GM12878 (cell line): ENCODE data around the gene POU2AF1. TPM values are rescaled to one million over a fixed set of nuclear protein-coding genes. Genes with fewer than 3 reads are reported as not detected.
A peak's percentile ranks its signal among the peaks of the same experiment; 100 is the strongest.

Experiments
- ATAC-seq: fragments of 200-7000 bp; cut with Tn5 transposase; 3 replicates; pipeline ENCODE4 v1.9.1; 2020; ENCODE audit warnings: mild to moderate bottlenecking, moderate library complexity
- BruUV-seq: library from RNA; stranded (reverse); fragments of 400-500 nt; replicated peaks from 2 replicates; lab custom pipeline; 2021; lab: Mats Ljungman, UMichigan
- CTCF ChIA-PET: fragments of 300-600 bp; sonication (Branson Sonifier 250); formaldehyde crosslinking; extraction: SDS; loops from one replicate; lab custom pipeline; 2021; ENCODE audit warnings: inconsistent platforms; lab: Yijun Ruan, JAX
- POLR2A ChIA-PET: fragments of 350-600 bp; formaldehyde crosslinking; extraction: SDS; loops from one replicate; lab custom pipeline; 2021; ENCODE audit warnings: inconsistent platforms; lab: Charles Lee
- RAD21 ChIA-PET: fragments of 300-600 bp; sonication (Branson Sonifier 250); formaldehyde crosslinking; loops from one replicate; lab custom pipeline; 2023; ENCODE audit warnings: antibody characterized with exemption; ENCODE audit not compliant: unreplicated experiment; lab: Charles Lee
- SMC1A ChIA-PET: fragments of 300-600 bp; sonication (Branson Sonifier 250); formaldehyde crosslinking; loops from one replicate; lab custom pipeline; 2023; ENCODE audit not compliant: unreplicated experiment, uncharacterized antibody; lab: Charles Lee
- DNase-seq: peaks from one replicate; pipeline ENCODE4 v3.0.0-alpha.2; 2011; ENCODE audit warnings: low read depth, low spot score
- FAIRE-seq: peaks from 3 replicates; lab custom pipeline; 2011; peaks lifted over from hg19 to GRCh38; lab: Jason Lieb, UNC
- H2AFZ ChIP-seq: 2 replicates; pipeline ENCODE4 v1.6.0; 2011; ENCODE audit warnings: low read depth, low read length, control low read depth; ENCODE audit not compliant: control insufficient read depth
- H3K27ac ChIP-seq: 2 replicates; pipeline ENCODE4 v1.5.1; 2011; ENCODE audit warnings: control low read depth; ENCODE audit not compliant: control insufficient read depth, insufficient read depth
- H3K27me3 ChIP-seq, 2 experiments: replicated peaks in 1 of 2; 2 replicates each; pipeline versions ENCODE4 v1.6.0 to v1.6.1; 2011; ENCODE audit warnings: low read length in 1 of 2; ENCODE audit not compliant: control insufficient read depth in 2 of 2, insufficient read depth in 2 of 2
- H3K36me3 ChIP-seq, 2 experiments: 2 replicates each; pipeline ENCODE4 v1.5.1; 2011; ENCODE audit warnings: low read length in 1 of 2; ENCODE audit not compliant: control insufficient read depth in 2 of 2, insufficient read depth in 2 of 2
- H3K4me1 ChIP-seq: 2 replicates; pipeline ENCODE4 v1.6.1; 2011; ENCODE audit warnings: mild to moderate bottlenecking, low read length, moderate library complexity, mixed read lengths; ENCODE audit not compliant: control insufficient read depth, insufficient read depth
- H3K4me2 ChIP-seq: 2 replicates; pipeline ENCODE4 v1.6.0; 2011; ENCODE audit warnings: control low read depth; ENCODE audit not compliant: control insufficient read depth, insufficient read depth
- H3K4me3 ChIP-seq: fragments of 200-600 bp; sonication (generic); 2 replicates; pipeline ENCODE4 v1.5.1; 2016
- H3K79me2 ChIP-seq: 2 replicates; pipeline ENCODE4 v1.6.0; 2011; ENCODE audit warnings: low read length; ENCODE audit not compliant: control insufficient read depth, insufficient read depth
- H3K9ac ChIP-seq: 2 replicates; pipeline ENCODE4 v1.8.0; 2011; ENCODE audit warnings: low read length, control low read depth, mixed read lengths; ENCODE audit not compliant: control insufficient read depth, insufficient read depth
- H3K9me3 ChIP-seq: replicated peaks from 3 replicates; pipeline ENCODE4 v1.5.1; 2011; ENCODE audit warnings: mild to moderate bottlenecking, low read length; ENCODE audit not compliant: control insufficient read depth, insufficient read depth
- H4K20me1 ChIP-seq: 2 replicates; pipeline ENCODE4 v1.6.0; 2011; ENCODE audit not compliant: control insufficient read depth, insufficient read depth
- EED ChIP-seq: sonication (generic); IDR thresholded peaks from 2 replicates; pipeline ENCODE4 v1.6.1; 2016; ENCODE audit warnings: antibody characterized with exemption, low read depth
- ETV6 ChIP-seq, 2 experiments: fragments of 450-650 bp in 1 of 2; IDR thresholded peaks in 1 of 2; conservative IDR thresholded peaks in 1 of 2; 2 replicates each; pipeline ENCODE4 v1.6.1; 2014; ENCODE audit warnings: antibody characterized with exemption in 1 of 2, borderline replicate concordance in 1 of 2, low read depth in 1 of 2, mild to moderate bottlenecking in 1 of 2, moderate library complexity in 1 of 2
- FOXM1 ChIP-seq: IDR thresholded peaks from 2 replicates; pipeline ENCODE4 v1.6.1; 2012; ENCODE audit warnings: low read depth, mild to moderate bottlenecking, inconsistent platforms, low read length, moderate library complexity
- IKZF1 ChIP-seq: fragments of 450-650 bp; conservative IDR thresholded peaks from 2 replicates; pipeline ENCODE4 v1.6.1; 2017; ENCODE audit warnings: antibody characterized with exemption, mild to moderate bottlenecking
- JUNB ChIP-seq: IDR thresholded peaks from 2 replicates; pipeline ENCODE4 v1.6.1; 2016; ENCODE audit warnings: antibody characterized with exemption, mild to moderate bottlenecking
- NFYA ChIP-seq: IDR thresholded peaks from 2 replicates; pipeline ENCODE4 v1.6.1; 2011; ENCODE audit warnings: low read depth, mild to moderate bottlenecking, low read length, improper control_type of control experiment, borderline replicate concordance
- RUNX3 ChIP-seq: IDR thresholded peaks from 2 replicates; pipeline ENCODE4 v1.6.1; 2012; ENCODE audit warnings: low read length, inconsistent platforms
- TCF12 ChIP-seq: IDR thresholded peaks from 2 replicates; pipeline ENCODE4 v1.6.1; 2011; ENCODE audit warnings: low read depth, mild to moderate bottlenecking, low read length
- TCF3 ChIP-seq: IDR thresholded peaks from 2 replicates; pipeline ENCODE4 v1.6.1; 2012; ENCODE audit warnings: low read depth, mild to moderate bottlenecking, low read length, borderline replicate concordance; ENCODE audit not compliant: insufficient read depth
- ZNF217 ChIP-seq: fragments of 450-650 bp; IDR thresholded peaks from 2 replicates; pipeline ENCODE4 v1.6.1; 2017; ENCODE audit warnings: antibody characterized with exemption, mild to moderate bottlenecking
- WGBS: methylation state at CpG from one replicate; pipeline ENCODE4 v1.1.6; 2016; ENCODE audit warnings: low lambda C conversion rate; ENCODE audit not compliant: insufficient replicate concordance, insufficient coverage; ENCODE audit errors: missing lambda C conversion rate; 5-methylcytosine and 5-hydroxymethylcytosine counted together
- in situ Hi-C: fragments of 300-500 bp; cut with MboI; formaldehyde crosslinking; loops from 9 replicates; pipeline ENCODE4 v1.14.3; 2018; ENCODE audit warnings: mixed read lengths
- intact Hi-C: fragments of 100-400 bp; cut with micrococcal nuclease; formaldehyde crosslinking; loops from one replicate; pipeline ENCODE4 v1.14.2; 2022; ENCODE audit not compliant: unreplicated experiment
- polyA plus RNA-seq, 11 experiments: library from polyadenylated mRNA; depleted of rRNA in 4 of 11; unstranded in 6 of 11; stranded (reverse) in 5 of 11; fragments of >200 nt; fragmentation: Nextera tagmentation in 4 of 11; fragmentation: Illumina TruSeq in 1 of 11; extraction: Ambion mirVana in 4 of 11; extraction: Trizol in 1 of 11; gene quantifications; 1 replicate in 1 of 11; 2 replicates in 10 of 11; pipeline versions ENCODE4 v1.2.1 to v1.2.3, GENCODE V29; 2011 to 2016; ENCODE audit warnings: inconsistent platforms in 2 of 11, missing spikeins in 2 of 11, low read depth in 1 of 11
- total RNA-seq, 4 experiments: library from RNA; depleted of rRNA in 3 of 4; stranded (reverse); fragments of >200 nt in 3 of 4; fragmentation: Illumina TruSeq in 1 of 4; extraction: Trizol in 1 of 4; gene quantifications; 2 replicates each; pipeline versions ENCODE4 v1.2.1 to v1.2.3, GENCODE V29; 2013 to 2021

The POU2AF1 gene
- total and polyA plus RNA-seq, 10 of the 15 experiments (the other 5 are each of a cell fraction or from before 2014, with no cell fraction given), result 13.1 to 169 (median 75.5) TPM

DNA sequence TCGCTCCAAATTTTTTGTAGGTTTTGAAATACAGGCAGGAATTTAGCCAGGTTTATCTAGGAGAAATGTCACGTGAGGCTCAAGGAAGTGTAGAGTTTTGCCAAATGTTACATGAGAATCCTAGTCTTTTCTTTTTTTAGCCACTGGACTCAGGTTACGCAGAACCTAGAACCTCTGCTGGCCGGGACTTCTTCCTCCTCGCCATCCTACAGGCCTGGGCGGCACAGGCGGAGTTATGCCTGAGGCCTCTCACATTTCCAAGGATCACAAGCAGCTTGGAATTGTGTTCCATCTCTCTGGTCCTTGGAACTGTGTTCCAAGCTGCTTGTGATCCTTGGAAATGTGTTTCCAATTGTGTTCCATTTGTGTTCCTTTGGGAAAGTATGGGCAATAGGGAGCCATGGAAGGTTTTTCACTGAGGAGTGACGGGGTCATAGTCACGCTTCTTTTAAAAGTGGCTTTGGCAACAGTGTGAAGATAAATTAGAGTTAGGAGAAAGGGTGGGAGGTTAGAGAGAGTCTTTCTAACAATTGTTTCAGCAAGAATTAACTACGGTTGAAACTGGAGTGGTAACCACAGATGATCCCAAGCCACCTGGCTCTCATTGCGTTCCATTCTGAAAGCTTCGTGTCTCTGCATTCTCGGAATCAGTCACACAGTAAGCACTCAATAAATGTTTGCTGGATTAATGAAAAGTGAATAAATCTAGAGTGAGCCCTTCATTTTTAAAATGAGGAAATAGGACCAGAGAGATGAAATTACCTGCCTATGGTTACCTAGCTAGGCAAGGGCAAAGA is 12.5 kb upstream of the POU2AF1 start:
- intact Hi-C loops, result no loop called here
- no peak overlapping the region for H2AFZ ChIP-seq
- H3K4me3 ChIP-seq, result no peak overlapping the region
- no peak overlapping the region for H3K27ac ChIP-seq
- H3K36me3 ChIP-seq, result no peaks in the 10 kb centered on the region
- FAIRE-seq (no peak), ATAC-seq (no peak), DNase-seq (no peak)
- WGBS, result 94% methylated on average over 13 of the region's 13 CpGs
- in situ Hi-C loops, result no loop called here
- H3K27me3 ChIP-seq, result no peaks in the 10 kb centered on the region
- SMC1A ChIA-PET, result interaction anchor here (1.1 to 4.2 kb wide), 3 partner anchors 14 to 25 kb away, joined by 3 to 23 read pairs (median 8); no protein-coding TSS in a partner anchor
- H4K20me1 ChIP-seq, result no peaks in the 10 kb centered on the region
- no peak overlapping the region for H3K9ac ChIP-seq
- no peaks in the 10 kb centered on the region for H3K9me3 ChIP-seq
- RAD21 ChIA-PET, result interaction anchor here (0.7 to 1.6 kb wide), 4 partner anchors 18 to 25 kb away, joined by 3 to 4 read pairs (median 4); no protein-coding TSS in a partner anchor
- CTCF ChIA-PET, result interaction anchor here (0.8 to 1.3 kb wide), 2 partner anchors 31 to 35 kb away, joined by 3 to 4 read pairs; no protein-coding TSS in a partner anchor
- POLR2A ChIA-PET, result interaction anchor here (1.3 to 1.4 kb wide), 2 partner anchors 9 to 22 kb away, joined by 3 read pairs; no protein-coding TSS in a partner anchor
- H3K79me2 ChIP-seq, result no peaks in the 10 kb centered on the region
- peaks cover 27% of the 10 kb centered on the region for H3K4me1 ChIP-seq
- no TSS peak for BruUV-seq
- peak; percentile 31; the same call in 1 of the 2 replicates for TF ChIP-seq IKZF1
- peak; percentile 80 for TF ChIP-seq RUNX3
- peak in 1 of 2 experiments; percentile 22; a peak in 1 of 4 replicates for TF ChIP-seq ETV6 (conservative IDR thresholded peaks at IDR 0.05 in 1 of 2, IDR thresholded peaks at IDR 0.05 in 1 of 2; ENCODE audit: borderline replicate concordance in 1 of 2, low read depth in 1 of 2)
- TF ChIP-seq EED, result peak; percentile 54
- TF ChIP-seq ZNF217, result no peak
- 0 out of 2 replicates have a peak, but pooled peaks have one; percentile 32 for TF ChIP-seq FOXM1
- TF ChIP-seq NFYA, result no peak
- TF ChIP-seq TCF3, result peak; percentile 67; the same call in 1 of the 2 replicates
- peak; percentile 37 for TF ChIP-seq JUNB
- TF ChIP-seq TCF12, result 0 out of 2 replicates have a peak, but pooled peaks have one; percentile 50
- H3K4me2 ChIP-seq, result no peak overlapping the region
